ENCODE results near the gene CARD10. TPM values are rescaled to one million over a fixed set of nuclear protein-coding genes. Genes with fewer than 3 reads are reported as not detected.

Gene CARD10
- total and polyA plus RNA-seq, 2 of the 13 experiments (the other 11 are each of a cell fraction or from before 2014, with no cell fraction given), result 35.2 to 55.8 TPM

- TF ChIP-seq ZHX2 (IDR thresholded peaks at IDR 0.05; ENCODE audit: low read depth) (no peak), ZHX2 (CRISPR knock-in tag; IDR thresholded peaks at IDR 0.05; ENCODE audit: borderline replicate concordance) (0 out of 2 replicates have a peak, but pooled peaks have one; percentile 19), ARNTL (CRISPR knock-in tag; IDR thresholded peaks at IDR 0.05) (0 out of 2 replicates have a peak, but pooled peaks have one; percentile 26), REXO4 (CRISPR knock-in tag; IDR thresholded peaks at IDR 0.05; ENCODE audit: borderline replicate concordance) (no peak), FOXA3 (CRISPR knock-in tag; IDR thresholded peaks at IDR 0.05) (peak; percentile 15; the same call in 1 of the 2 replicates), RBFOX2 (IDR thresholded peaks at IDR 0.05; ENCODE audit: low read depth, low read length) (peak; percentile 74), HOXA3 (CRISPR knock-in tag; IDR thresholded peaks at IDR 0.05) (peak; percentile 53; the same call in 1 of the 2 replicates), KDM2A (CRISPR knock-in tag; IDR thresholded peaks at IDR 0.05; ENCODE audit: borderline replicate concordance, low read depth) (peak; percentile 61; the same call in 1 of the 2 replicates), ZMAT3 (CRISPR knock-in tag; conservative IDR thresholded peaks at IDR 0.05) (0 out of 2 replicates have a peak, but pooled peaks have one; percentile 72), HDAC6 (IDR thresholded peaks at IDR 0.05; ENCODE audit: low read depth, low read length) (no peak), ZFX (CRISPR knock-in tag; IDR thresholded peaks at IDR 0.05; ENCODE audit: low read depth) (peak; percentile 93), TEAD3 (CRISPR knock-in tag; optimal IDR thresholded peaks at IDR 0.05; ENCODE audit: borderline replicate concordance) (no peak), ELF4 (CRISPR knock-in tag; IDR thresholded peaks at IDR 0.05; ENCODE audit: borderline replicate concordance) (peak; percentile 66; the same call in 1 of the 2 replicates), CHD2 (IDR thresholded peaks at IDR 0.05; ENCODE audit: low read depth, low read length) (no peak), JUND (CRISPR knock-in tag; IDR thresholded peaks at IDR 0.05) (0 out of 2 replicates have a peak, but pooled peaks have one; percentile 21), ZNF563 (CRISPR knock-in tag; IDR thresholded peaks at IDR 0.05) (peak; percentile 42; the same call in 1 of the 2 replicates), ZBTB4 (CRISPR knock-in tag; IDR thresholded peaks at IDR 0.05; ENCODE audit: borderline replicate concordance) (no peak), NR0B2 (CRISPR knock-in tag; IDR thresholded peaks at IDR 0.05) (peak; percentile 50; the same call in 1 of the 2 replicates), RNF2 (conservative IDR thresholded peaks at IDR 0.05; ENCODE audit: low read depth) (no peak)
These were observed 40.8 kb upstream of the CARD10 start, which contains the start of gene CDC42EP1 (continued) for GRCh38 chr22:37559901-37560607.

Measured in HepG2 (cell line).